NCI-H774 (cell line): ENCODE results near the gene C2orf76.
A peak's percentile ranks its signal among the peaks of the same experiment; 100 is the strongest.
"Not testable (repeated sequence)": the region's sequence is repeated elsewhere in the genome, so short reads cannot be mapped to it uniquely, and the experiment has no call there.

ENCODE experiments used
- DNase-seq: peaks from one replicate; lab custom pipeline; 2025; lab: John Stamatoyannopoulos, UW

Gene C2orf76

DNA sequence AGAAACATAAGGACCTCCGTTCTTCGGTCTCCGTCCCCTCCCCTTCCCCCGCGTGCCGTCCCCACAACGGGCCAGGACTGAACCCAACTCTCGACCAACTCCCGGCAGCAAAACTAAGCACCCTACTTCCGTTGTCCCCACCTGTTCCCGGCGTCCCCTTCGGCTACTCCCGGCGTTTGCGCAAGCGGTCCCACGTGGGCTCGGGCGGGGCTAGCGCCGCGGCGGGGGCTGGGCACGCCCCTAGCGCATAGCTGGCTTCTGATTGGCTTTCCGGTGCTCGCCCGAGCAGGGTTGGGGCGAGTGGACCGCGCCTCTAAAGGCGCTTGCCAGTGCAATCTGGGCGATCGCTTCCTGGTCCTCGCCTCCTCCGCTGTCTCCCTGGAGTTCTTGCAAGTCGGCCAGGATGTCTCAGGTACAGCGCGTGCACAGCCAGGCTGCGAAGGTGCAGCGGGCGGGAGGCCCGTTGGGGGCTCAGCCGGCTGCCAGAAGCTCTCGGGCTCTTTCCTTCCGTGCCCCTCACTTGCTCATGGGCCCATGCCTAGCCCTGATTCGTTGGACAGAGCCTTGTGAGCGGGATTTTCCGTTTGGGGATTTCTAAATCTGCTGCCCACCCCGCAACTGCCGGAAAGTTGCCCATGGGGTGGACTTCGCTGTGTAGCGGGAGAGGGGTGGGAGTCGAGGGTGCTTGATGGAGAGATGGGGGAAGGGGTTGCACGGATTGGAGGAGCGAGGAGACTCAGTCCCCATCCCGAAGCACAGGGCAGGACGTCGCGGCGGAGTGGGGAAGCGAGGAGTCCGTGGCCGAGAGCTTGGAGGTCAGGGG is at the start of gene C2orf76, which contains the start of gene DBI:
Gene C2orf76, minus strand, starts transcription at position 186 of the 823 bp plus-strand sequence. CDS start 26,875 bp downstream, outside the sequence.
Gene DBI, plus strand, starts transcription at position 329 of the 823 bp plus-strand sequence. Its CDS starts 75 bp downstream, at position 404.
- DNase-seq = peak; percentile 96

DNA sequence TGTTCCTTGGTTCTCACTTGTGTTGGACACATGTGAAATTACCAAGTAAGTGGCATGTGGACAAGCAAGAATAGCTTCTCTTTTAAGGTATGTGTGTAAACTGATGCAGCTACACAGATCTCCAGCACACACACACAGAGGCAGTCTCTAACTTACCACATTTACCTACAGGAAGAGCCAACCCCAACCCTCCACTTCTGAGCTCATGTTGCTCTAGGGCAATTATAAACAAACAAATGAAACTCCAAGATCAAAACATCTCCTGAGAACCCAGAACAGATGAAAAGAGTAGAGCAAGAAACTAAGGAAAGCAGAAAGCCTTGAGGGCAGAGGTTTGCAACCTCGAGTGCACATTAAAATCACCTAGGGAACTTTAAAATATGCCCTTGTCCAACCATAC is 49.0 kb upstream of the C2orf76 start:
- DNase-seq = no peak

DNA sequence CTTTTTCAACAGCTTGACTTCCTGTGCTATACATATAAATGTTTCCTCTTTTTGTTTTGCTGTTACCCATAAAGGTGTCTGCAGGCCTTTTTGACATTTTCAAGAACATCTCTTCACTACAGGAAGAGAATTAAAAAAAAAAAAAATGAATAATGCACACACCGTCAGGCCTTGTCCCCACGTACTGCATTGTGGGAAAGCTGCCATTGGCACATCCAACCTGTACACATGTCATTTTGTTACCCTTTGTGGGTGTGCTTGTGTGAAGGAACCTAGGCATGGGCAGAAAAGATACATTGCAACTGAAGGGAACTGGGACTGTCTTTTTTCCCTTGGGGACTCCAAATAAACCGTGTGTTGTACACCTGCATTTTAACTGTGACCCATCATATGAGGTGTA is 48.3 kb upstream of the C2orf76 start:
- DNase-seq = no peak

- peak; percentile 15 for DNase-seq
These were observed 42.9 kb upstream of the C2orf76 start for GRCh38 chr2:119409506-119409905.

- DNase-seq = no peak
These were observed 41.6 kb upstream of the C2orf76 start for GRCh38 chr2:119408221-119408619.

DNA sequence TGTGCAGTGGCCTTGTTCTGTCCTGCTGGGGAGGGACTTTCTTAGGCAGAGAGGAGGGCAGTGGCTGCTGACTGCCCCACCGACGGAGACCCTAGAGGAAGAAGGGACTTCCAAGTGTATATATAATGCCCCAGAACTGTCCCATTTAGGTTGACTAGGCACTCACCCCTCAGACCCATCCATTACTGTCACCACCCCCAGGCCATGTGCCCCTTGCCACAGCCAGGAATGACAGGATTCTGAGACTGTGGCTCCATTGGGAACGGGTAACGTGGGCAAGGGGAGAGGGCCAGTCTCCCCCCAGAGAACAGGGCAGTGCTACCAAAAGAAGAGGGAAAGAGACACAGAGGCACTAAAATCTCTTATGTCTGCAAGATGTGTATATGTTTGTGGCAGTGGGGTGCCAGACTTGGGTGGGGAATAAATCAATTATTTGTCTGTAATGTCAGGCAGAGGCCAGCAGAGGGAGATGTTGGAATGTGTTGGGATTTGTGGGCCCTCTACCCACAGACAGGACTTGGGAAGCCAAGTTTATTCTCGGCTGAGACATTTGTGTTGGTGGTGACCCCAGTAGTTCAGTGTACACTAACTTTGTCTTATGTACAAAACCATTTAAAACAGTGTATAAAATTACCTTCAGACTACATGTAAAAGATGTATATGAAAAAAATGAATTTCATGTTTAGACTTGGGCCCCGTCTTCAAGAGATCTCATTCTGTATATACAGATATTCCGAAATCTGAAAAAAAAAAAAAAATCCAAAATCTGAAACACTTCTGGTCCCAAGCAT is 41.0 kb upstream of the C2orf76 start:
- DNase-seq = peak; percentile 33

GRCh38 chr2:119405151-119405550 is 38.5 kb upstream of the C2orf76 start:
- DNase-seq = no peak

DNA sequence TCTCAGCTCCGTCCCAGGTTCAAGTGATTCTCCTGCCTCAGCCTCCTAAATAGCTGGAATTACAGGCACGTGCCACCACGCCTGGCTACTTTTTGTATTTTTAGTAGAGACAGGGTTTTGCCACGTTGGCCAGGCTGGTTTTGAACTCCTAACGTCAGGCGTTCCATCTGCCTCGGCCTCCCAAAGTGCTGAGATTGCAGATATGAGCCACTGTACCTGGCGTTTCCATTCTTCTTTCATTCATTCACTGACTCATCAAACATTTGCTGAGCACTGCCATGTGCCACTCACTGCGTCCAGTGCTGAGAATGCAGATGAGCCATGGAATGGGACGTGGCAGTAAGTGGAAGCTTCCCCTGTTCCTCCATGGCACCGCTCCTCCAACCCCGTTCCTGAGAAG is 37.0 kb upstream of the C2orf76 start:
- DNase-seq = not testable (repeated sequence)

- no peak for DNase-seq
These were observed 36.3 kb upstream of the C2orf76 start for GRCh38 chr2:119402645-119403560.

GRCh38 chr2:119402106-119402505 is 35.5 kb upstream of the C2orf76 start:
- DNase-seq = no peak

DNA sequence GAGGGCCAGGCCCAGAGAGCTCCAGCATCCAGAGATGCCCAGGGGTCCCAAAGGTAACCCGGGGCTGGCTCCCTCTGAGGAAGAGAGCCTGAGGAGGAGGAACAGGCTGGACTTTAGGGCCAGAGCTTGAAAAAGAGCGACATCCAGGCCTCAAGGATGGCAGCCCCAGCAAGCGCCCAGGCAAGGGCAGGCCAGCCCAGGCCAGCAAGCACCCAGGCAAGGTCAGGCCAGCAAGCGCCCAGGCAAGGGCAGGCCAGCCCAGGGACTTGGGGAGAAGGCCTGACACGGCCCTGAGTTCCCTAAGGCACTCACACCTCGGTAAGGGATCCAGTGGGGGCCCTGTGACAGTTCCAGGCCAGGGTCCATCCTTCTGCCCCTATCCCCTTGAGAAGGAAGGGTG is 30.6 kb upstream of the C2orf76 start:
- DNase-seq = no peak

DNA sequence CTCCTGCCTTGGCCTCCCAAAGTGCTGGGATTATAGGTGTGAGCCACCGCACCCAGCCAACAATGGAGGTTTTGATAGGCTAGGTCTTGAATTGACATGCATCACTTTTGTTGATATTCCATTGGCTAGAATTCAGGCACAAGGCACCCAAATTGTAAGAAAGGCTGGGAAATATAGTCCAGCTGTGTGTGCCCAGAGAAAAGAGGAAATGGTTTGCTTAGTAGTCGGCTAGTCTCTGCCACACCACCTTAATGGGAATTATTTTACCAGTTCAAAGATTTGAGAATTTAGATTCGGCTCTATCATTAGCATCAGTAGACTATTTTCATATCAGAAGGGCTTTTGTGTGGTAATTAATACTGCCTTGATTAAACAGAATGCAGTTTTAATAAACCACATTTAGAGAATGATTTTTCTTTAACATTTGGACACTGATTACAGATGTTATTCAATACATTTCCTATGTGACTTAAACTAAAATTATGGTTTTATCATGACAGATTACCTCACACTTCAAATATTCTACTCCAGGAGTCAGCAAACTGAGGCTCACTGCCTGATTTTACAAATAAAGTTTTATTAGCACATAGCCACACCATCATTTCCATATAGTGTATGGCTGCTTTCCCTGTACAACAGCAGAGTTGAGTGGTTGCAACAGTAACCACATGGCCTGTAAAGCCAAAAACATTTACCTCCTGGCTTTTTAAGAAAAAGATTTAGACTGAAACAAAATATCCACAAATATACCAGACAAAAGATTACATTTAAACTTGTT is 27.5 kb upstream of the C2orf76 start:
- DNase-seq = no peak

DNA sequence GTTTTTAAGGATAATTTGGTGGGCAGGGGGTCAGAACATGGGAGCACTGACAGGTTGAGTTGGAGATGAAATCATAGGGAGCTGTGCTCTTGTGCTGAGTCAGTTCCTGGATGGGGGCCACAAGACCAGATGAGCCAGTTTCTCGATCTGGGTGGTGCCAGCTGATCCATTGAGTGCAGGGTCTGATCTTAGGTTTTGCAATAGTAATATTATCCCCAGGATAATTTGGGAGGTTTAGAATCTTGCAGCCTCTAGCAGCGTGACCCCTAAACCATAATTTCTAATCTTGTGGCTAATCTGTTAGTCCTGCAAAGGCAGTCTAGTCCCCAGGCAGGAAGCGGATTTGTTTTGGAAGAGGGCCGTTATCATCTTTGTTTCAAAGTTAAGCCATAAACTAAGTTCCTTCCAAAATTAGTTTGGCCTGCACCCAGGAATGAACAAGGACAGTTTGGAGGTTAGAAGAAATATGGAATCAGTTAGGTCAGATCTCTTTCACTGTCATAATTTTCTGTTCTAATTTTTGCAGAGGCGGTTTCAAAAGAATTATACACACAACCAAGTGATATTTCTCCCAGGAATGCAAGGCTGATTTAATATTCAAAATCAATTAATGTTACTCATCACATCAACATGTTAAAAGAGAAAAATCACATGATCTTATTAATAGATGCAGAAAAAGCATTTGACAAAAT is 23.1 kb upstream of the C2orf76 start:
- DNase-seq = no peak

DNA sequence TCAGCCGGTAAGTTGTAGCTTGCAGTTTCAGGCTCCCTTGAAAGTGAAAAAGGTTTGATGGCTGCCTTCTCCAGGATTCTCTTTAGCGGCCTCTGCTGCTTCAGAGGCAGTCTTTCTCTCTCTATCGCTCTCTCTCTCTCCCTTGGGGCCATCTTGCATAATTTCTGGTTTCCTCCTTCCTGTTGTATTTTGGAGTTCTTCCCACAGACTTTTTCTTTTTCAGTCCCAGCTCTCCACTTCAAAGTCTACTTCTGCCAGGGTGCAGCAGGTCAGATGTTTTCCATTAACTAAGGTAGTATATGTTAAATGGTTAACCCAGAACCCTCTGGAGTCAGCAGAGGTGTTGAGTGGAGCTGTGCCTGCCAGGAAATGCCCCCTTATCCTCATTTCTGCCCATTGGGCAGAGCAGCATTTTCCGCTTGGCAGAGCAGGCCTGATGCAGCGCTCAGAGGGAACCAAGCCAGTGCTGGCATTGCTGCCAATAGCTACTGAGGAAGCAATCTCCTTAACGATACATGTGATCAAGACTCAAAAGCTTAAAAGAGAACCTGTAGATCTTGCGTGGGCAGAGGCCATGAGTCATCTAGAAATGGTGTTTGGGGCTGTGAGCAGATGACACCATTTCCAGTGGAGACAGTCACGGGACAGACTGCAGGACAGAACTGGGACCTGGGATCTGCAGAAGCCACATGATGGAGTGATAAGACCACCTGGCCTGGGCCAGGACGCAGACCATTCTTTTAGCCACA is 20.9 kb upstream of the C2orf76 start:
- no peak for DNase-seq

DNA sequence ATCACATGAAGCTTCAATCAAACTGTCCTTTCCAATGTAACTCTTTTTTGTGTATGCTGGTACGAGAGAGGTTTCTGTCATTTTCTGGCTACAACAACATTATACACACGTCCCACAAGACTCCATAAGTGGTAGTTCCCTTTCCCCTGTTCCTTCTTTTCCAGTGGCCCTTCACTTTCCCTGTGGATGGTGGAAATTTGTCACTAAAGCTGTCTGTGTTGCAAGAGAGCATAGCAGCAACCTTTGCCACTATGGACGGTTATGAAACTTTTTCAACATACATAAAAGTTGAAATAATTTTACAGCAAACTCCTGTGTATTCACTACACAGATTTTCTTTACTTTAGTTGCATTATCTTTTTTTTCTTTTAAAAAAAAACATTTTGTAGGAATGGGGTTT is 18.8 kb upstream of the C2orf76 start:
- DNase-seq = no peak

- no peak for DNase-seq
These were observed 18.3 kb upstream of the C2orf76 start for GRCh38 chr2:119384971-119385370.

DNA sequence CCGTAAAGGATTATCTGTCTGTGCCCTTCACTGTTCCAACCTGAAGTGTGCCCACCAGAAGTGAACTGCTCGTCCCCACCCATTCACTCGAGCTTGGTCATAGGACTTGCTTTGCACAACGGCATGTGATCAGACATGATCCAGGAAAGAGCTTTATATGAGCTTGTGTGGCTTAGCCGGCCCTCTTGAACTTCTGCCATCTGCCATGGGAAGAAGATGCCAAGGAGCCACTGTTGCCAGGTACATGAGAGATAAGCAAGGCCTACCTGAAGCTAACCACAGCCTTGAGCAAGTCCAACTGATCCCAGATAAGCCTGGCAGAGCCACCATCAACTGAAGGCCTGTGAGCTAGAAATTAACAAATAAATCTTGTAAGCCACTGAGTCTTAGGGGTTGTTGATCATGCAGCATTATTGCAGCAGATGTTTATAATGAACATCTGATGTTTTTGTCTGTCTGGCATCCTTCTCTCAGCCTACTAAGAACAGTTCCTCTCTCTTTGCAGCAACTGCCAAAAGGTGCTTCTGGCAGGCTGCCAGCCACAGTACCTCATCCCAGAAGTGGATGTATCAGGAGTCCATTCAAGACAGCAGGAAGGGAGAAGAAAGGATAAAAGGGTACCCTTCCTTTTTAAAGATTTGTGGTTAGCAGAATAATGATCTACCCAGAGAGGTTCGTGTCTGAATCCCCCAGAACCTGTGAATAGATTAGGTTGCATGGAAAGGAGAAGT is 16.9 kb upstream of the C2orf76 start:
- DNase-seq = no peak

DNA sequence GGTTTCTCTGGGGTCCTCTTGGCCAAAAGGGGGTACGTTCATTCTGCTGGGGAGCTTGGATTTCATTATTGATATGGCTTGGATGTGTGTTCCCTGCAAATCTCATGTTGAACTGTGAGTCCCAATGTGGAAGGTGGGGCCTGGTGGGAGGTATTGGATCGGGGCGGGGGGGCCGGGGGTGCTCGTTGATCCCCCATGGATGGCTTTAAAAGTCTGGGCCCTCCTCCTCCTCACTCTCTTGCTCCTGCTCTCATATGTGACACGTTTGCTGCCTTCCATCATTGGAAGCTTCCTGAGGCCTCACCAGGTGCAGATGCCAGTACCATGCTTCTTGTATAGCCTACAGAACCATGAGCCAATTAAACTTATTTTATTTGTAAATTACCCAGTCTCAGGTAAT is 11.9 kb upstream of the C2orf76 start:
- DNase-seq = no peak

DNA sequence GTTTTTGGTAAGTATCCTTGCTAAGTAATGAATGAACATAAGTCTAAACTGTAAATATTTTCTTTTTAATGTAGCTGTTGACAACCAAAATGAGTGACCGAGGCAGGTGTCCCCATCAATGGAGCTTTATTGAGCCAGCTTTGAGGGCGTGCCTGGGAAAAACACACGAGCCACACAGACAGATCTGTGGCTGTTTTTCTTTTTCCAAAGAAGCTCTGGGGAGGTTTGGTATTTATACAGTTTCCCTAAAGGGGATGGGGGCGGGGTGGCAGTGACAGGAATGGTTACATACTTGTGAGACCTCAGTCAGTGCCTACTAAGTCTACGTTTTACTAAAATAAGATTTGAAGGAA is 11.3 kb upstream of the C2orf76 start:
- DNase-seq = no peak
